ENCODE measurements around the gene VPS13C. TPM values are rescaled to one million over a fixed set of nuclear protein-coding genes. Genes with fewer than 3 reads are reported as not detected.

VPS13C gene
- total RNA-seq, 4 donors from 2014 or later: 27.6 to 79.6 (median 30.5) TPM

DNA sequence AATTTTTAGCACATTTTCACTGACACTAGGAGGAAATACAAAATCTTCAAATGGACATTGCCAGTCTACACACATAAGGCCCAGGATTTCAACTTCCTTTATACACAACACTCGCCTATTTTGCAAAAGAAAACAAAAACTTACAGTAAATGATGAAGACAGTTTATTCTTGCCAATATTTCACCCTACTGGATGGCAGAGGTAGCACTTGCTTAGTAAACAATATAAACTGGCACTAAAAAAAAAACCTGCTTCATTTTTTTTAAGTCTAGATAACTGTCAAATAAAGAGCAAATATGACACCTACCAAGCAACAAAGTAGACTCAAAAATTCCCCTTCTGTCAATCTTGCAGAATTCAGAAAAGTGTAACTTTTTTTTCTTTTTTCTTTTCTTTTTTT, 204.0 kb downstream of the VPS13C start:
- H3K4me3 ChIP-seq: no peak overlapping the region
- no peaks in the 10 kb centered on the region for H3K27me3 ChIP-seq
- DNase-seq (no peak), ATAC-seq (no peak)
- H3K27ac ChIP-seq: no peak overlapping the region
- in situ Hi-C loops (cut with MboI; ENCODE audit: low sequenced_read_pairs in 4 of 4): loop anchor here in 1 of 4 donors (25.0 kb wide), 1 partner anchor 456 kb away; no protein-coding TSS in a partner anchor
- TF ChIP-seq POLR2A (IDR thresholded peaks at IDR 0.05) (no peak), CTCF (IDR thresholded peaks at IDR 0.05 in 4 of 5, conservative IDR thresholded peaks at IDR 0.05 in 1 of 5) (no peak)
- no peaks in the 10 kb centered on the region for H3K9me3 ChIP-seq
- H3K4me1 ChIP-seq: no peaks in the 10 kb centered on the region
- H3K36me3 ChIP-seq: peaks cover 0 to 26% of the 10 kb centered on the region in 2 donors
- intact Hi-C loops (cut with DNase I; ENCODE audit: low total_unique reads): no loop called here

GRCh38 chr15:61853195-61853594, 207.1 kb downstream of the VPS13C start:
- Histone ChIP-seq H3K4me3 (no peak overlapping the region), H3K27ac (no peak overlapping the region), H3K4me1 (no peaks in the 10 kb centered on the region), H3K27me3 (no peaks in the 10 kb centered on the region), H3K9me3 (no peaks in the 10 kb centered on the region), H3K36me3 (peaks cover 0 to 26% of the 10 kb centered on the region in 2 donors)
- in situ Hi-C loops (cut with MboI; ENCODE audit: low sequenced_read_pairs in 4 of 4): loop anchor here in 1 of 4 donors (25.0 kb wide), 1 partner anchor 459 kb away; no protein-coding TSS in a partner anchor
- ATAC-seq (no peak), DNase-seq (no peak)
- intact Hi-C loops (cut with DNase I; ENCODE audit: low total_unique reads): no loop called here
- TF ChIP-seq POLR2A (IDR thresholded peaks at IDR 0.05) (no peak), CTCF (IDR thresholded peaks at IDR 0.05 in 4 of 5, conservative IDR thresholded peaks at IDR 0.05 in 1 of 5) (no peak)

- in situ Hi-C loops (cut with MboI; ENCODE audit: low sequenced_read_pairs in 4 of 4): loop anchor here in 1 of 4 donors (25.0 kb wide), 1 partner anchor 460 kb away; no protein-coding TSS in a partner anchor
Observed at GRCh38 chr15:61851955-61852354, 208.3 kb downstream of the VPS13C start.

GRCh38 chr15:61849447-61849846, 210.8 kb downstream of the VPS13C start:
- intact Hi-C loops (cut with DNase I; ENCODE audit: low total_unique reads): no loop called here
- no peaks in the 10 kb centered on the region for H3K27me3 ChIP-seq

More at GRCh38 chr15:61851955-61852354, 208.3 kb downstream of the VPS13C start:
- H3K36me3 ChIP-seq: peaks cover 0 to 26% of the 10 kb centered on the region in 2 donors
- H3K27ac ChIP-seq: no peak overlapping the region
- no peaks in the 10 kb centered on the region for H3K27me3 ChIP-seq
- DNase-seq (no peak), ATAC-seq (no peak)
- no peak for TF ChIP-seq POLR2A (IDR thresholded peaks at IDR 0.05)
- TF ChIP-seq CTCF (IDR thresholded peaks at IDR 0.05 in 4 of 5, conservative IDR thresholded peaks at IDR 0.05 in 1 of 5): no peak
- no peaks in the 10 kb centered on the region for H3K9me3 ChIP-seq
- H3K4me3 ChIP-seq: no peak overlapping the region
- no peaks in the 10 kb centered on the region for H3K4me1 ChIP-seq
- intact Hi-C loops (cut with DNase I; ENCODE audit: low total_unique reads): no loop called here

More at GRCh38 chr15:61849447-61849846, 210.8 kb downstream of the VPS13C start:
- in situ Hi-C loops (cut with MboI; ENCODE audit: low sequenced_read_pairs in 4 of 4): loop anchor here (25.0 kb wide), 7 partner anchors 287 to 1362 kb away; partner anchors contain the start of gene ICE2 (in 1 of the 4)
- Histone ChIP-seq H3K4me1 (no peaks in the 10 kb centered on the region), H3K36me3 (peaks cover 0 to 19% of the 10 kb centered on the region in 2 donors), H3K9me3 (no peaks in the 10 kb centered on the region), H3K4me3 (no peak overlapping the region), H3K27ac (no peak overlapping the region)
- DNase-seq: no peak
- no peak for ATAC-seq
- TF ChIP-seq CTCF (IDR thresholded peaks at IDR 0.05 in 4 of 5, conservative IDR thresholded peaks at IDR 0.05 in 1 of 5) (no peak), POLR2A (IDR thresholded peaks at IDR 0.05) (no peak)
